Endodermal cell (in vitro differentiated cells): ENCODE measurements around the gene BFAR. TPM values are rescaled to one million over a fixed set of nuclear protein-coding genes. Genes with fewer than 3 reads are reported as not detected.

Source experiments
- DNase-seq: peaks from one replicate; pipeline ENCODE4 v3.0.0-alpha.2; 2017
- H3K27ac ChIP-seq: 2 replicates; pipeline ENCODE4 v1.5.1; 2013; ENCODE audit warnings: mild to moderate bottlenecking, low read depth, low read length, moderate library complexity
- H3K27me3 ChIP-seq: 2 replicates; pipeline ENCODE4 v1.6.1; 2013; ENCODE audit warnings: mild to moderate bottlenecking, low read length, moderate library complexity; ENCODE audit not compliant: insufficient read depth, control insufficient read depth, poor library complexity, severe bottlenecking
- H3K36me3 ChIP-seq: 2 replicates; pipeline ENCODE4 v1.7.0; 2013; ENCODE audit warnings: mild to moderate bottlenecking, low read length, moderate library complexity; ENCODE audit not compliant: control insufficient read depth, insufficient read depth
- H3K4me1 ChIP-seq: one replicate; pipeline ENCODE4 v1.7.0; 2013; ENCODE audit warnings: low read length; ENCODE audit not compliant: control insufficient read depth, insufficient read depth
- H3K4me3 ChIP-seq: 2 replicates; pipeline ENCODE4 v1.5.1; 2013; ENCODE audit warnings: mild to moderate bottlenecking, low read length, moderate library complexity
- H3K9ac ChIP-seq: 2 replicates; pipeline ENCODE4 v1.6.1; 2013; ENCODE audit warnings: mild to moderate bottlenecking, low read length, moderate library complexity; ENCODE audit not compliant: poor library complexity, severe bottlenecking; ENCODE audit errors: extremely low read depth
- H3K9me3 ChIP-seq: 2 replicates; pipeline ENCODE4 v1.6.1; 2013; ENCODE audit warnings: mild to moderate bottlenecking, low read length, moderate library complexity; ENCODE audit not compliant: control insufficient read depth
- H3K27ac Mint-ChIP-seq: 2 replicates; pipeline ENCODE4 v1.8.0; 2020; ENCODE audit warnings: mixed read lengths
- H3K27me3 Mint-ChIP-seq: 2 replicates; pipeline ENCODE4 v1.8.0; 2021; ENCODE audit warnings: mild to moderate bottlenecking, mixed read lengths; ENCODE audit not compliant: insufficient read depth
- H3K36me3 Mint-ChIP-seq: 2 replicates; pipeline ENCODE4 v1.8.0; 2020; ENCODE audit warnings: low read depth, mixed read lengths
- H3K4me1 Mint-ChIP-seq: 2 replicates; pipeline ENCODE4 v1.8.0; 2020; ENCODE audit warnings: mixed read lengths
- H3K4me3 Mint-ChIP-seq: 2 replicates; pipeline ENCODE4 v1.8.0; 2020; ENCODE audit warnings: mild to moderate bottlenecking, moderate library complexity, mixed read lengths
- H3K9me3 Mint-ChIP-seq: 2 replicates; pipeline ENCODE4 v1.8.0; 2020; ENCODE audit warnings: mild to moderate bottlenecking, mixed read lengths
- WGBS, 2 experiments: methylation state at CpG; one replicate each; pipeline versions ENCODE4 v1.1.5 to v1.1.7; 2013; ENCODE audit warnings: missing lambda C conversion rate in 2 of 2, mixed read lengths in 1 of 2; ENCODE audit not compliant: insufficient coverage in 1 of 2, insufficient read length in 1 of 2; 5-methylcytosine and 5-hydroxymethylcytosine counted together
- total RNA-seq, 2 donors: library from RNA; stranded (reverse); fragmentation: NEBNext Ultra II Directional in 1 of 2; extraction: Animal tissue kit (Norgen Biotek cat#: 25700) in 1 of 2; gene quantifications; 2 replicates in 1 of 2; 3 replicates in 1 of 2; pipeline ENCODE4 v1.2.1, GENCODE V29; 2021
- TF ChIP-seq, protein P1 (sequence below): fragments of 200-600 bp; sonication (generic); conservative IDR thresholded peaks from 2 replicates; pipeline ENCODE4 v1.5.0; 2021; ENCODE audit warnings: antibody characterized with exemption, mild to moderate bottlenecking

The BFAR gene
- total RNA-seq, 2 donors from 2014 or later: 60.1 to 73.3 TPM

DNA sequence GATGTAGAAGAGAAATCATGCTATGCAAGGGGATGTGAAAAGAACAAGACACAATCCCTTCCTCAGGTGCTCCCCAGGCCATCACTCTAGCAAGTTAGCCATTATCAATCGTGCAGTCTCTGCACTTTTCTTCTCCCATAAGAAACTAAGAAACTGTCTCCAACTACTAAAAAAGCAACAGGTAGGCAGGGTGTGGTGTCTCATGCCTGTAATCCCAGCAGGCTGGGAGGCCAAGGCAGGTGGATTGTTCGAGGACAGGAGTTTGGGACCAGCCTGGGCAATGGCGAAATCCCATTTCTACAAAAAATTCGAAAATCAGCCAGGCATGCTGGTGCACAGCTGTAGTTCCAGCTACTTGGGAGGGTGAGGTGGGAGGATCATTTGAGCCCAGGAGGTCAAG is 16.5 kb upstream of the BFAR start:
- Mint-ChIP-seq H3K4me3 (no peak overlapping the region), H3K4me1 (no peaks in the 10 kb centered on the region), H3K27me3 (no peaks in the 10 kb centered on the region), H3K27ac (no peak overlapping the region), H3K36me3 (peaks cover 62% of the 10 kb centered on the region), H3K9me3 (no peaks in the 10 kb centered on the region)
- Histone ChIP-seq H3K27me3 (no peaks in the 10 kb centered on the region), H3K9ac (no peak overlapping the region), H3K27ac (no peak overlapping the region), H3K36me3 (peaks cover 64% of the 10 kb centered on the region), H3K4me3 (no peak overlapping the region), H3K9me3 (no peaks in the 10 kb centered on the region), H3K4me1 (no peaks in the 10 kb centered on the region)
- TF ChIP-seq, protein P1, sequence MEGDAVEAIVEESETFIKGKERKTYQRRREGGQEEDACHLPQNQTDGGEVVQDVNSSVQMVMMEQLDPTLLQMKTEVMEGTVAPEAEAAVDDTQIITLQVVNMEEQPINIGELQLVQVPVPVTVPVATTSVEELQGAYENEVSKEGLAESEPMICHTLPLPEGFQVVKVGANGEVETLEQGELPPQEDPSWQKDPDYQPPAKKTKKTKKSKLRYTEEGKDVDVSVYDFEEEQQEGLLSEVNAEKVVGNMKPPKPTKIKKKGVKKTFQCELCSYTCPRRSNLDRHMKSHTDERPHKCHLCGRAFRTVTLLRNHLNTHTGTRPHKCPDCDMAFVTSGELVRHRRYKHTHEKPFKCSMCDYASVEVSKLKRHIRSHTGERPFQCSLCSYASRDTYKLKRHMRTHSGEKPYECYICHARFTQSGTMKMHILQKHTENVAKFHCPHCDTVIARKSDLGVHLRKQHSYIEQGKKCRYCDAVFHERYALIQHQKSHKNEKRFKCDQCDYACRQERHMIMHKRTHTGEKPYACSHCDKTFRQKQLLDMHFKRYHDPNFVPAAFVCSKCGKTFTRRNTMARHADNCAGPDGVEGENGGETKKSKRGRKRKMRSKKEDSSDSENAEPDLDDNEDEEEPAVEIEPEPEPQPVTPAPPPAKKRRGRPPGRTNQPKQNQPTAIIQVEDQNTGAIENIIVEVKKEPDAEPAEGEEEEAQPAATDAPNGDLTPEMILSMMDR: no peak
- 86 to 92% methylated on average over 3 to 4 of the region's 4 CpGs for WGBS, 2 experiments
- no peak for DNase-seq

- no peak overlapping the region for H3K9ac ChIP-seq
- no peaks in the 10 kb centered on the region for H3K27me3 Mint-ChIP-seq
- 72 to 82% methylated on average over 2 to 7 of the region's 7 CpGs for WGBS, 2 experiments
- no peak overlapping the region for H3K27ac Mint-ChIP-seq
- no peaks in the 10 kb centered on the region for H3K9me3 Mint-ChIP-seq
- no peak overlapping the region for H3K4me3 ChIP-seq
- H3K27ac ChIP-seq: no peak overlapping the region
- no peaks in the 10 kb centered on the region for H3K27me3 ChIP-seq
- peaks cover 72% of the 10 kb centered on the region for H3K36me3 Mint-ChIP-seq
- TF ChIP-seq, protein P1: no peak
- no peaks in the 10 kb centered on the region for H3K4me1 ChIP-seq
- H3K9me3 ChIP-seq: no peaks in the 10 kb centered on the region
- H3K4me3 Mint-ChIP-seq: no peak overlapping the region
- DNase-seq: no peak
- peaks cover 70% of the 10 kb centered on the region for H3K36me3 ChIP-seq
- no peaks in the 10 kb centered on the region for H3K4me1 Mint-ChIP-seq
Observed at GRCh38 chr16:14618566-14618965, 14.2 kb upstream of the BFAR start.

DNA sequence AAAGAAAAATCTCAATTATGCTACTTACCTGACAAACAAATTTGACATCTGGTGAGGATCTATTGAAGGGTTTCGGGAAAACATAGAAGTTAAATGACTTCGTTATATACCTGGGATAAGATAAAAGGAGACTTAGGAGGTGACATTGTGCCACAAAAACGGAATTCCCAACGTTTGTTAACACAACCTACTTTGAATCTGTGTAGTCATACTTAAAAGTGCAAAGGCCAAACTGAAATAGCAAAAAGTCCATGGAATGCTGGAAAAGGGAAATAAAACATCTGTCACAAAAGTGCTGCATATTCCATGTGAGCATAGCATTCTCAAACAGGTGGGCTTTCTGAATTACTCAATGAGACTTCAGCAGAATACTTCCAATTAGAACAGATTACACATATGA is 5.7 kb upstream of the BFAR start:
- Histone ChIP-seq H3K4me3 (no peak overlapping the region), H3K9me3 (no peaks in the 10 kb centered on the region), H3K36me3 (peaks cover 62% of the 10 kb centered on the region), H3K27me3 (no peaks in the 10 kb centered on the region), H3K9ac (no peak overlapping the region), H3K27ac (no peak overlapping the region), H3K4me1 (no peaks in the 10 kb centered on the region)
- no peaks in the 10 kb centered on the region for H3K9me3 Mint-ChIP-seq
- H3K36me3 Mint-ChIP-seq: peaks cover 53% of the 10 kb centered on the region
- peaks cover 13% of the 10 kb centered on the region for H3K4me1 Mint-ChIP-seq
- 92 to 96% methylated on average over 4 of the region's 4 CpGs for WGBS, 2 experiments
- no peak overlapping the region for H3K4me3 Mint-ChIP-seq
- TF ChIP-seq, protein P1: no peak
- H3K27me3 Mint-ChIP-seq: no peaks in the 10 kb centered on the region
- DNase-seq: no peak
- no peak overlapping the region for H3K27ac Mint-ChIP-seq
